Kidney capillary endothelial cell (primary cell): ENCODE results near the gene COX17.

Source experiments
- DNase-seq: peaks from one replicate; pipeline ENCODE4 v3.0.0-alpha.2; 2018; ENCODE audit warnings: low spot score

Gene COX17

DNA sequence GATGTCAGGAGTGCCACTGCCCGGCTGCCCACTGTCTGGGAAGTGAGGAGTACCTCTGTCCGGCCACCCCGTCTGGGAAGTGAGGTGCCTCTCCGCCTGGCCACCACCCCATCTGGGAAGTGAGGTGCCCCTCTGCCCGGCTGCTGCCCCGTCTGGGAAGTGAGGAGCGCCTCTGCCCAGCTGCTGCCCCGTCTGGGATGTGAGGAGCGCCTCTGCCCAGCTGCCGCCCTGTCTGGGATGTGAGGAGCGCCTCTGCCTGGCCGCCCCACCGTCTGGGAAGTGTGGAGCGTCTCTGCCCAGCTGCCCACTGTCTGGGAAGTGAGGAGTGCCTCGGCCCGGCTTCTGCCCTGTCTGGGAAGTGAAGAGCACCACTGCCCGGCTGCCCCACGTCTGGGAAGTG lies 3.3 kb downstream of the COX17 start:
- DNase-seq = no peak

DNA sequence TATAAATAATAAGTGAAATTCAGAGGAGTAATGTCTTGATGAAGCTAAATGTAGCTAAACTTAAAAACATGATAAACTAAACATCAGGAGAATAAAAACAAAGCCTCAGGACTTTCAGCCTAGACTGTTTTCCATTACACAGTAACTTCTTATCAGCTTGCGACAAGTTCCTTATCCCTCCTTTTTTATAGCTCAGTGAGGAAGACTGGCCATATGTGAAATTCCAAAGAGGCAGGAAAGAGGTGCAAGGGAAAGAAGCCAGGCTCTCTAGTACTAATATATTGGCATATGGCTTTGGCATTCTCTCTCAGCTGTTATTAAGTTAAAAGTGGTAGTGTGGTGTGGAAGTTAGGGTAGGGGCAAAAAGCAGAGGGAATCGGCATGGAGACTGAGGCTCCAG lies 4.4 kb downstream of the COX17 start:
- DNase-seq = no peak

DNA sequence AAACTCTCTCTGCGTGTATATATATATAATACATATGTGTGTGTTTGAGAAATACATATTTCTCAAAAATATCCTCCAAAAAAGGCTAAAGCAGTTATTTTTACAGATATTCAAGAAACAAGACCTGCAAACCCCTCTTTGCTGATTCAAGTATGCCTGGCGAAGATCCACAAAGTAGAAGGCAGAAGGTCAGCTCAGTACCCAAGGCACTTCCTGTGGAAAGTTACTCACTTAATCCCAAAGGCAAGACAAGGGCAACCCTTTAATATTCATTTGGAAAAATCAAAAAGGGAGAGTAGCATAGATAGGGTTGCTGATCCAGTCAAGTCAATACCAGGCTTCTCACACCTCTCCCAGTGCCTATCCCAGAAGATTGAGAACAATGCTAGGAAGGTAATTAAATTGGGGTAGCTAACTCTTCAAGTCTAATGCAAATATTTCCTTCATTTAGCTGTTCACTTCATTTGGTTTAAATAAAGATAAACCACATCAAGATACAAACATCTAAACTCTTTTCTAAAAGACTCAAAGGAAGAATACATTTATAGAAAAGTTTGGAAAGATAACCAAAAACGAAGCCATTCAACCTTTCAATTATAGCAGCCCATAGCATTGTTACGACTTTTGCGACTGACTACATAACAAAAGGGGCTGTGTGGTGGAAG lies 7.2 kb downstream of the COX17 start:
- DNase-seq = no peak

DNA sequence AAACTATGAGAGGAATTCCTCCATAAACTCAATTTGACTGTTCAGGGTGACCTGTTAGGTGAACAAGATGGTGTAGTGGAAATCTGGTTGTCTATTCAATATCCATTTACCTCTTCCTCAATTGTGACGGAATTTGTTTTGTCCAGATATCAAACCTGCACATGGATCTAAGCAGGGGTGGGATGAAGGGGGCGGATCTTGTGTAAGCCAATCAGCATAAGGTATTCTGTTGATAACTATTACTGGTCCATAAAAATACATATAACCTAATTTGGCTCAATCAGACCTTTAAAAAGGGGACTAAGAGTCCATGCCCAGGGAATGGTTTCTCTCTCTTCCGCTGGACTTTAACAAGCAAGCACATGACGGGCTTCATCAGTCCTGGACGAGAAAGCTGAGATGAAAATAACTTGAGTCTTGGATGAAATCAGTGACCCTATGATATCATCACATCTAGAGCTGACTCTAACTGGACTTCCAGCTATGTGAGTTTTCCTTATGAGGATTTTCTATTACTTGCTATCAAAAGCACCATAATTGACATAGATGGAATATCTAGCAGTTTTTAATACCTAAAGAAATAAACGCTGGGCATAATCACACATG lies 11.1 kb downstream of the COX17 start:
- DNase-seq = no peak

DNA sequence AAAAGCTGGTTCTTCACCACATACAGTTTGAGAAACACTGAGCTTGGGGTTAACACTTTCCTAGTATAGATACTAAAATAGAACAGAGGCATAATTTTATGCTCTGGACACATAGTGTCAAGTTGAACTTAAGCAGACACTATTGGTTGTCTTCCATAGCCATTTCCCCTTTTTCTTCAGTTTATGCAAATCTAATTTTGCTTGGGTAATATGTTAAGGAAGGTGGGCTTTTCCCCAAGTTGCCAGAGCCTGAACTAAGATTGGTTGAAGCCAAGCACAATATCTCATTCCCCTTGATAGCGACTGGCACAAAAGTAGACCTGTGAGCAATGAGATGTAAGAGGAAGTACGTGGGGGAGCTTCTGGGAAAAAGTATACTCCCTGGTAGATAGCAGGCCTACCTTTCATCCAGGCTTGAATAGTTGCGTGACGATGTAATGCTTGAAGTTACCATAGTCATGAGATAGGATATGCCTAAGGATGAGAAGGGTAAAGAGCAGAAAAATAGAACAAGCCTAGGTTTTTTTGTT lies 12.3 kb downstream of the COX17 start:
- DNase-seq = no peak

DNA sequence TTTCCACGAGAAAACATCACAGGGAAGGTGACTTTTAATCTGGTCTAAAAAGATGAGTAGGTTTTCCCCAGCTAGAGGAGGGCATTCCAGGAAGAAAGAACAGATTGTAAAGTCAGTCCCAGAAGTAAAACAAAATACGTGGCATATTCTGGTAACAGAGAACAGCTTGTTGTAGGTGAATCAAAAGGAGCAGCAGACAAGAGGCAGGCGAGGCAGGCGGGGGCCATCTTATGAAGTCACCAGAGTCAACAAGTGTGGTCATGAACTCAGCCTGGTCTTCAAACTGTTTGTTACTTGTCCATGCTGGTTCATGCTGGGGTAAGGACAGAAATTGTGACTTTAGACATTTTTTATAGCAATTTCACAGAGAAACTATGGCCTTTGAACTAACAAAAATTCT lies 12.8 kb downstream of the COX17 start:
- no peak for DNase-seq

DNA sequence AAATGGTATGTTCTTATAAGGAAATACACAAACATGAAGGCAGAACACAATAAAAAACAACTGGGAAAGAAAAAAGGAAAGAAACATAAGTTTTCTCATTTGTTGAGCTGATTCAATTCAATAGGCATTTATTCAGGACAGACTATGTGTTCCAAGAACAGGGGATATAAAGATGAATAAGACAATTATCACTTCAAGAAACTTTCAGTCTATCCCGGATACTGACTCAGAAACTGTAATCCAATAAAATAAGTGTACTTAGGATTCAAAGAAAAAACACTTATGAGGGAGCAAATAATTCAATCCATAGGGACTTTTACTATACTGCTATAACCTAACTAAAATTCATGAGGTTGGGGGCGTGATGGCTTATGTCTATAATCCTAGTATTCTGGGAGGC lies 13.3 kb downstream of the COX17 start:
- DNase-seq = no peak

DNA sequence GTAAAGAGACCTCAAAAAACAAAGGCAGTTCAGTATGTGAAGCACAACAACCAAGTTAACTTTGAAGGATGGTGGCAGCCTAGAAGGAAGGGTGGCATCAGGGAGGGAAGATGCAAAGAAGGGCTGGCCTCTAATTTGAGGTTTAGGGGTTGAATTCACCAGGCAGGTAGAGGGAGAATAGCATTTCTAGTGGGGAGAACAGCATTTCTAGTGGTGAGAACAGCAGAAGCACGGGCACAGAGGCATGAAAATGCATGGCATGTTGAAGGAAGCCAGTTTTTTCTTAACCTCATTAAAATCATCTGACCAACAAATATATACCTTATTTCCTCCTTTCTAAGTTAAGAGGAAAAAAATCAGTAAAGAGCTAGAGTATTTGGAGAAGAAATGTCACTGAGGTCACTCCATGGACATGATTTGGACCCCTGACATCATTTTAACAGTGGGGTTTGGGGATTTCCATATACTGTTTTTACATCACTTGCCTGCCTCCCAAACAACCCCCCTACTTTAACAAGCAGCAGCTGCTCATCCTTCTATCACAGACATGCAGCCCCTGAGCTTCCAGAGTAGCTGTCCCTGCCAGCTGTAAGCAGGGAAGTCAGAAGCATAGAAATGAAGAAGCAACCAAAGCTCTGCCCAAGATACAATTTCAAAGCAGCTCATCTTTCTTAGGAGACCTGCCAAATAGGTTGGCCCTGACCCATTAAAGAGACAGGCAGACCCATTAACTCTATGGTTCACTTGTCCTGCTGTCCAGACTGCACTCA lies 14.4 kb downstream of the COX17 start:
- no peak for DNase-seq

DNA sequence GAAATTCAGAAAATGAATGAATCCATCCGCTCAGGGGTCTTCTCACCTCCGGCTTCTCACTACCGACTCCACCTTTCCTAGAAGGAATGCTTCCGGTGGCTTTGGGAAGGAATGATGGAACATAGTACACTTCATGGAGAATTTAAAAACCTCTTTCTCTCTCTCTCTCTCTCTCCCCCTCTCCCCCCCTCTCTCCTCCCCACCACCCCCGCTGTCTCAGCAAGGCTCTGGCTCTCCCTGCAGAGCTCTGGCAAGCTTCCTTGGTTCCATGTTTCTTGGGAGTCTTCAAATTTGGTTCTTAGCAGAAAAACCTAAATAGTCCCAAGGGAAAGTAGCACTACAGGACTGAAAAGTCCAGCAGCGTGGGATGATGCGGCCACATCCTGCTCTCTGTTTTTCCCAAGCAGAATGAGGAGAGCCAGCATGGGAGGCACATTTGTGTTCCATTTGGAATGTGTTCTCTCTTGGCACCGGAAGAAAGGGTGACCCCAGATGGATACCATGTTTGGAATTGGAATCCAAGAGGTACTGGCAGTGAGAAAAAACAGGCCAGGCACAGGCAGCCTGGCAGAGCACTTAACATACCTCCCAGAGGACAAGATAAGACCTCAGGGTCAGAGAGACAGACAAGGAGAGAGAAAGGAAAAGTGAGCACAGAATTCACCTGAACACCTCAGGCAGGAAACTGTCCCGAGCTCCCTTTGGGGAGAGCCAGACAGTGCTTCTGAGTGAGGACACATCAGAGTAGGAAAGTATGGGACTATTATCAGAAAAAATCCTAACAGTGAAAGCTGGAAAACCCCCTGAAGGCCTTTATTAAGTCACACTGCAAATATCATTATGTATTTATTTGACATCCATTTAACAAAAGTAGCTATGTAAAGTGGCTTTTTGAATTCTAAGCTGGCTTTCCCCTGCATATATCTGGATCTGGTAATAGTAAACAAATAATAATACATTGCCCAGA lies 16.4 kb downstream of the COX17 start, which contains the start of gene POPDC2:
Gene POPDC2 (minus strand): TSS at position 116 of the 967 bp plus-strand sequence. CDS start 166 bp downstream, outside the sequence.
- no peak for DNase-seq

DNA sequence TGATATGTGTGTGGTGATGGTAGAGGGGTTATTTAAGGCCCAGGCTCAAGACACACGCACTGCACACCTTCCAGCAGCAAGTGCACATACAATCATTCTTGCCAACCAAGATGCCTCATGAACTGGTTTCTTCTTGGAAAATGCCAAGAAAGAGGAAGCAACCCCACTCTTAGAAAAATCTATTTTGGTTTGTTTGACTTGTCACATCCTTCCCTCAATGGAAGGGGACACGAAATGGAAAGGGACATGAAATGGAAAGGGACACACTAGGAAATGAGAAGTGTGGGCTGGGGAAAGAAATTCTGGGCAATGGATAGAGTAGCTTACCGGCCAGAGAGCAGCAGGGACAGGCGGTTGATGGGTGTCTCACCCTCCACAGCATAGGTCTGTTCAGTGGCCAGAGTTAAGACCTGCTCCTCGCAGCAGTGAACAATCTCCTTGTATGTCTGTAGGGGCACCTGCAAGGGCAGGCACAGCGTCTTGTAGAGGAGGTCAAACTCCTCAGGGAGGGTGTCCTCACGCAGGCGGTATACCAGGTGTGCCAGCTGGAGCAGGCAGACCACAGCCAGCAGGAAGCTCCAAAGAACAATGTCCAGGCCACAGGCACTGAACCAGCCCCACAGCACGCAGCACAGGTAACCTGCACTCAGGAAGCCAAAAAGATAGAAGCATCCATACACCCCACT lies 17.5 kb downstream of the COX17 start:
- DNase-seq = no peak

DNA sequence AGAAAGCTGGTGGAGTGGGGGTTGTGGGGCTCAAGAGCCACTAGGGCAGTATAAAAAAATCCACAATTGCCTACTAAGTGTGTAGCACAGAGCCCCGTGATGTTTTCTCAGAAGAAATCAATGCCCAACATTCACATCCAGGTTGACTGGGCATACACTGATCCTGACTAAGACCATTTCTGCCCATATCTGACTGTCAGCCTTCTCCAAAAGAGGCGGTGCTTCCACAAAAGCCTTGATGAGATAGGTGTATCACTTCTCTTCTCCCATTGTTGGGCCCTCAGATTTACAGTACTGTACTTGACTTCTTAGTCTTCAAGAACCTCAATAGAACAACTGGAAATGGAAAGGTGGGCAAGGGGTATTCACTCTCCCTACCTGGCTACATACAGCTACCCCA lies 18.2 kb downstream of the COX17 start:
- DNase-seq = no peak

DNA sequence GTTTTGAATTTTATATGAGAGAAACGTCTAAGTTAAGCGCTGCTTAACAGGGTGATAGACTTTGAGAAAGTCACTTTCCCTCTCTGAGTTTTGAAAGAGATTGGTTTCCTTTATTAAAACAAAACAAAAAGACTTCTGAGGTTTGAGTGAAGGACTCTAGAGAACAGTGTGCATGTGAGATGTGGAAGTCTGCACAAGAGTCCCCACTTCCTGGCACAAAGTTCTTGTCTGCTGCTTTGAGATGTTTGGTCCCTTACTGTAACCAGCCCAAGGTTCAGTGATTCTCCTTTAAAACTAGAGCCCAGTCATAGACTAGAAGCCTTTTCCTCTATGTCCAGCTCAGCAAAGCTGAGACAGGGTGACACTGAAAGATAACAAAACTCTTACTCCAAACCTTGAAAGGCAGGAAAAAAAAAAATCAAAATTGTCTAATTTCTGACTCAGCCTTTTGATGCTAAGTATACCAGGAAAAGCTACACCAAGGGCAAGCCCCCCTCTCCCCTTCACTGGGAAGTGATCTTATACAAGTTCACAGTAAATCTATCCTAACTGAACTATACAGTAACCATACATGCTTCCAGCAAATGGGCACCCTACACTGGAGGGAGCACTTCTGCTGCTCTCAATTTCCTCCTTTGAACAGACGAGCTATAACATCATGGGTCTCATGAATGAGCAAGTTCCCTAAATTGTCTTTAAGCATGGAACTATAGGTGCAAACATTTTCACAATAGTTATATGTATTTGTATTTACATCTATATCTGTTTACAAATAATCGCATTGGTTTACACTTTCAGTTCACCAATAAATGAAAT lies 19.1 kb downstream of the COX17 start:
- no peak for DNase-seq

DNA sequence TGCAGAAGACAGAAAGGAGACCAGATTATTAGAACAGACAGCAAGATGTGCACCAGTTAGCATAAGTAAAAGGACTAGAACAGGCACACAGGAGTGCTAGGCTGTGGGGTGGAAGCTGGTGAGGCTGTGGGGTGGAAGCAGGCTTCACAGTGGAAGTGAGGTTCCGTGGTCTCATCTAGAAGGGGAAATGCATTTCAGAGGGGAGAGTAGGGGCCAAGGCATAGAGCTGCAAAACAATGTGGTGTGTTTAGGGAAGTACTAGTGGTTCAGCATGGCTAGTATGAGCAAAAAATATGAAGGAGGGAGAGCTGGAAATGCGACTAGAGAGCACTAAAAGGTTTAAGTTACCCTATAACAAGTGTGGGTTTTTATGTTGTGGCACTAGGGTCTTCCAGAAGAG lies 23.3 kb downstream of the COX17 start:
- DNase-seq = no peak

DNA sequence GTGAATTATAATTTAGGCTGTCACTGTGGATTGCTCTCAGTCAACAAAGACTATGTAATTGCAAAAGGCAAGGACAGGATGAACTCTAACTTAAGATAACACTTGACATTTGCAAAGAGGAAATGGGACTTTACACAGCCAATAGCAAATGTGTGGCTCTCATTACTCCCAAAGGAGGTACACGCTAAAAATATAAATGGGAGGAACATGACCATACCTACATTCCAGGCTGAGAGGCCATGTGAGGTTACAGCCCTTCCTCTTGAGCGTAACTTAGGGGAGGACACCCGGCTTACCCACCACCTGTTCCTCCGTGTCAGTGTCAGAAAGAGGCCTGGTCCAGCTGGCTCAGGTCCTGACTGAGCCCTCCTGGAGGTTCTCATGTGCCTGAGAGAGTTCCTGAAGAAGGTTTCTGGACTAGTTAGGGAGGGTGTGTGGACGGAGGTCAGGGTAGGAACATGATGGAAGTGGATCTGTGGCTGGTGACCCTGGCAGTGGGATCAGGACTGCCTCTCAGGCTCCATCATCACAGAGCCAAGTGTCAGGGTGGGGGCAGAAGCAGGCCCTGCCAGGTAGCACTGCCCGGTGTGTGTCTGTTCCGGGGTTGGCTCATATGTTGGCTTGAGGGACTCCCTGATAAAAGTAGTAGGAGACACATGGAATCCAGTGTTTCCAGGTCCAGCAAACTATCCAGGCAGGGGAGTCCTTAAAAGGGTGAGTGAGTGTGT lies 24.7 kb downstream of the COX17 start:
- DNase-seq = no peak

DNA sequence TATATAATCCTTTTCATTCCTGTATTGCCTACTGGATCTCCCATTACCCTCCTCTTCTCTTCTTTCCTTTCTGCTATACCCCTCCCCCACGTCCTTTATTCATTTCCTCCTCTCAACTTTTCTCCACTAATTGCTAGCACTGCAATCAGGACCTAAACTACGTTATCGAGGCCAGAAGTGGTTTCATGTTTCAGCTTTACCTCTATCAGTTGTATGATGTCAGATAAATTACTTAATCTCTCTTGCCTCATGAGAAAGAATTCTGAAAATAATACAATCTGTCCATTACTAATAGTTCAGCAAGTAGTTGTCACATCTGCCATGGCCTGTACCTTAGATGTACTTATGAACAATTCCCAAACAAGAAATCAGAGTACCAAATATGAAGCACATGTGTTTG lies 27.4 kb downstream of the COX17 start:
- no peak for DNase-seq

DNA sequence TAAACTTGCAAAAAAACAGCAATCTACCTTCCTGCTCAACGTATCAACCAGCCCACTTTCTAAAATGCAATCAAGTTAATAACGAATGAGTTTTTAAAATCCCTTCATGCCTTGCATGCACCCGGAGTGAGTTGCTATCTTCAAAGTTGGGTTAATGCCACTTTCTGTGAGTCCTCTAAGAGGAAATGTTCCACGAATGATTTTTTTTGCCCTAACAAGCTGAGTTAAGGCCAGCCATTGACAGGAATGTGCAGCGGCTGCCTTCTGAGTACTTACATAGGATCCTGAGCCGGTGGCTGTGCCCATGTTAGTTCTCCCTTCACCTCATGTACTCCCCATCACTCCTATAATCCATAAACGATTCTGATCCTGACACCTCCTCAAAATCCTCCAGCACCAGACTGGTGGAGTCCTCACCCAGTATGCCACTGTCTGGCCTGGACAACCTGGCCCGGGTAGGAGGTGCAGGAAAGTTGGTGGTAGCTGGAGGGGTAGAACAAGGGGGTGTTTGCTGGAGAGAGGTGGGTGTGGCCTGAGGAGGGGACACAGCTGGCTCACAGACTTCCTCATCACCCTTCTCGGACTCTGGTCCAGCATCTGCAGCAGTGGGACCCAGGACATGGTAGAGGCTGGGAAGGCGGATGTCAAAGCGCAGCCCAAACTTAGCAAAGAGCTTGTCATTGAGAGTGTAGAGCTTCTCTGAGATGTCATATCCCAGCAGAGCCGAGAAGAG lies 29.2 kb downstream of the COX17 start:
- no peak for DNase-seq

DNA sequence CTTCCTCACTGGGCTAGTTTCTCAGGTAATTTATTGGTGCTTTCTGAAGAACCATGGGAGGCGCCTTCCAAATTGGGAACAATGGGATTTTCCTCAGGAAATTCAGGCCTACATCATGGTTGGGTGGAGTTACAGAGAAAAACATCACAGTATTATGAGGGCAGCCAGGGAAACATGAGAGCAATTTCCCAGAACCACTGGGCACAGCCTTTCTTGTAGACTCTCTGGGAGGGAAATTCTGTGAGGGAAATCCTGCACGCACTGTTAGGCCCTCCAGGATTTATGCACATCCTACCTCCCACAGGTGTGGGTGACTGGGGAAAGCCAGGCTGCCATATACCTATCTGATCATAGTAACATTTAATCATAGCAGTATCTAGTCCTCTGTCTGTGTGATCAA lies 30.0 kb downstream of the COX17 start:
- DNase-seq = no peak

DNA sequence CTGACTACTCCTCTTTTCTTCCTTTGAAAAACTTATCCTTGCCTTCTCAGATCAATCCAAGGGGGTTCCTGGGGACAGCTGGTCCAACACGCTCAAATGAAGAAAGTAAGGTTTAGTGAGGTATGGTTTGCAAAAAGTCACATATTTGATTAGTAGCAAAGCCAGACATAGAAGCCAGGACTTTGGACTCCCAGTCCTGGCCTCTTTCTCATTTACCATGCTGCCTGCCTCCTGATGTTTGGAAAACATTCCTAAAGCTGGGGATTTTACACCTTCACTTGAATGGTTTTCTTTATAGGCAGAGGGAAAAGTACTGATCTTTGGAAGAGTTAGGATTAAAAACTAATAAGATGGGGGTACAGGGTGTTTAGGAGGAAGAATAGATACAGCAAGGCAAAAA lies 31.4 kb downstream of the COX17 start:
- no peak for DNase-seq

DNA sequence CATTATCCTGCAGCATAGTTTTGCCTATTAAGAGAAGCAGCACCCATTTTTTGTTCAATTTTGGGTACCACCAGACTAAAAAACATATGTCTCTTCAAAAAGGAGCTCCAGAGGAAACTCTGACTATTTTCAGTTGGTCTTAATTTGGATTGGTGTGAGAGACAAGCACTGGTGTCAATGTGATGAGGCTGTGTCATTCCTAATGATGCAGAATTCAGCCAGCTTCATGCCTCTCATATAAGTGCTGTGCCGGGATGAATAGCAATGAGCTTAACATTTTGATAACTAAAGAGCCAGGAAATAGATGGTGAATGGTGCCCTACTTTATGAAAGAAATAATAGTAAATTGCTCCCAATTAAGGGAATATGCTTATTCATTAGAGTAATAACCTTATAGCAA lies 32.7 kb downstream of the COX17 start:
- no peak for DNase-seq
